ENCODE results near the gene MPPED1. TPM values are rescaled to one million over a fixed set of nuclear protein-coding genes. Genes with fewer than 3 reads are reported as not detected.

MPPED1 gene
- total RNA-seq, 1 experiment from 2014 or later = 0.28 TPM

- H3K36me3 Mint-ChIP-seq (ENCODE audit: insufficient read depth in 1 of 3, low read depth in 3 of 3) = no peaks in the 10 kb centered on the region
Measured at GRCh38 chr22:43376765-43377547, 34.9 kb upstream of the MPPED1 start.

More at GRCh38 chr22:43376765-43377547, 34.9 kb upstream of the MPPED1 start:
- Histone ChIP-seq H2BK12ac (ENCODE audit: insufficient read length, low read depth, low read length) (no peak overlapping the region), H2BK5ac (ENCODE audit: insufficient read length, low read length) (no peak overlapping the region), H2AK5ac (ENCODE audit: insufficient read length, low read length) (no peak overlapping the region), H3K4ac (ENCODE audit: low read depth, low read length) (no peak overlapping the region), H3K23ac (ENCODE audit: insufficient read length, low read depth, low read length) (no peak overlapping the region), H4K20me1 (ENCODE audit: control insufficient read depth, insufficient read depth, insufficient read length) (no peaks in the 10 kb centered on the region), H3K14ac (ENCODE audit: insufficient read depth, low read length) (no peak overlapping the region), H3K27me3 (ENCODE audit: insufficient read depth, low read length) (no peaks in the 10 kb centered on the region), H2AFZ (ENCODE audit: low read length) (no peak overlapping the region), H4K8ac (replicated peaks; ENCODE audit: insufficient read length, low read depth, low read length) (no peak overlapping the region), H2BK120ac (ENCODE audit: low read depth, low read length, poor library complexity, severe bottlenecking) (no peak overlapping the region), H3K4me2 (ENCODE audit: insufficient read depth, insufficient read length, low read length) (no peak overlapping the region), H4K91ac (ENCODE audit: insufficient read length, low read depth, low read length) (no peak overlapping the region), H3K9me3 (ENCODE audit: control insufficient read depth, low read depth, low read length) (no peaks in the 10 kb centered on the region), H3K79me1 (ENCODE audit: insufficient read depth, low read depth, low read length, poor library complexity, severe bottlenecking) (no peaks in the 10 kb centered on the region), H3K4me1 (ENCODE audit: insufficient read depth, low read length) (no peaks in the 10 kb centered on the region), H2BK20ac (ENCODE audit: low read depth, low read length, poor library complexity, severe bottlenecking) (no peak overlapping the region), H3K79me2 (ENCODE audit: insufficient read depth, low read length) (no peaks in the 10 kb centered on the region), H3K9ac (ENCODE audit: extremely low read depth, insufficient read length, low read length) (no peak overlapping the region), H2BK15ac (ENCODE audit: low read depth, low read length) (no peak overlapping the region), H3K56ac (ENCODE audit: insufficient read length, low read depth, low read length) (no peak overlapping the region), H4K5ac (ENCODE audit: insufficient read length, low read depth, low read length) (no peak overlapping the region), H3K18ac (ENCODE audit: insufficient read length, low read depth, low read length) (no peak overlapping the region), H3K23me2 (ENCODE audit: insufficient read length, low read depth, low read length, poor library complexity, severe bottlenecking) (no peaks in the 10 kb centered on the region), H3T11ph (ENCODE audit: low read length) (no peak overlapping the region), H3K27ac (ENCODE audit: insufficient read length, low read depth, low read length) (no peak overlapping the region)
- Mint-ChIP-seq H3K4me1 (peaks cover 0 to 4% of the 10 kb centered on the region in 2 experiments; a peak in 1 of 4 replicates), H3K9me3 (no peaks in the 10 kb centered on the region), H3K27me3 (ENCODE audit: low read depth) (peaks cover 24% of the 10 kb centered on the region), H3K4me3 (no peak overlapping the region), H3K27ac (no peak overlapping the region)
- no CpG with 5 or more reads among the region's 15 CpGs for WGBS (ENCODE audit: extremely low coverage, insufficient read length, low lambda C conversion rate)
- no peak for TF ChIP-seq CTCF (conservative IDR thresholded peaks at IDR 0.05)
- DNase-seq = no peak

All from H9 (cell line).